Measurements from ENCODE around the gene PAQR7. TPM values are rescaled to one million over a fixed set of nuclear protein-coding genes. Genes with fewer than 3 reads are reported as not detected.

PAQR7 gene
- total RNA-seq, 1 donor, result 9.8 TPM

GRCh38 chr1:25902462-25902861, 27.0 kb upstream of the PAQR7 start:
- Histone ChIP-seq H2AFZ (ENCODE audit: low read length) (no peak overlapping the region), H3K27ac (ENCODE audit: low read depth, low read length) (peak overlapping the region; percentile 2), H4K20me1 (ENCODE audit: insufficient read depth, low read length) (no peaks in the 10 kb centered on the region), H3K27me3 (ENCODE audit: insufficient read depth, low read length) (no peaks in the 10 kb centered on the region), H3K9me3 (ENCODE audit: low read depth, low read length) (no peaks in the 10 kb centered on the region), H3K36me3 (ENCODE audit: insufficient read depth, low read length) (peaks cover 42% of the 10 kb centered on the region), H3K4me2 (ENCODE audit: insufficient read depth, low read length) (no peak overlapping the region), H3K79me2 (ENCODE audit: insufficient read depth, low read length) (peaks cover 59% of the 10 kb centered on the region), H3K4me1 (ENCODE audit: insufficient read depth, low read length) (peaks cover 23% of the 10 kb centered on the region), H3K4me3 (ENCODE audit: insufficient read depth, low read length) (no peak overlapping the region)
- DNase-seq (ENCODE audit: insufficient read length, low spot score, missing footprints), result no peak
- no peak for TF ChIP-seq CTCF (IDR thresholded peaks at IDR 0.05; ENCODE audit: extremely low read depth, low read depth, low read length)

- peaks cover 25% of the 10 kb centered on the region for H3K4me1 ChIP-seq (ENCODE audit: insufficient read depth, low read length)
- no peaks in the 10 kb centered on the region for H4K20me1 ChIP-seq (ENCODE audit: insufficient read depth, low read length)
- no peak for DNase-seq (ENCODE audit: insufficient read length, low spot score, missing footprints)
- H3K27me3 ChIP-seq (ENCODE audit: insufficient read depth, low read length), result no peaks in the 10 kb centered on the region
- no peak for TF ChIP-seq CTCF (IDR thresholded peaks at IDR 0.05; ENCODE audit: extremely low read depth, low read depth, low read length)
- no peaks in the 10 kb centered on the region for H3K9me3 ChIP-seq (ENCODE audit: low read depth, low read length)
- H3K4me3 ChIP-seq (ENCODE audit: insufficient read depth, low read length), result no peak overlapping the region
- peaks cover 42% of the 10 kb centered on the region for H3K36me3 ChIP-seq (ENCODE audit: insufficient read depth, low read length)
- H2AFZ ChIP-seq (ENCODE audit: low read length), result no peak overlapping the region
- H3K4me2 ChIP-seq (ENCODE audit: insufficient read depth, low read length), result no peak overlapping the region
- H3K79me2 ChIP-seq (ENCODE audit: insufficient read depth, low read length), result peaks cover 59% of the 10 kb centered on the region
- no peak overlapping the region for H3K27ac ChIP-seq (ENCODE audit: low read depth, low read length)
These were observed 24.7 kb upstream of the PAQR7 start for GRCh38 chr1:25900219-25900618.

- no peak for DNase-seq (ENCODE audit: insufficient read length, low spot score, missing footprints)
- Histone ChIP-seq H3K4me2 (ENCODE audit: insufficient read depth, low read length) (no peak overlapping the region), H3K27ac (ENCODE audit: low read depth, low read length) (no peak overlapping the region), H3K27me3 (ENCODE audit: insufficient read depth, low read length) (no peaks in the 10 kb centered on the region), H3K4me3 (ENCODE audit: insufficient read depth, low read length) (no peak overlapping the region), H3K4me1 (ENCODE audit: insufficient read depth, low read length) (peaks cover 28% of the 10 kb centered on the region), H4K20me1 (ENCODE audit: insufficient read depth, low read length) (no peaks in the 10 kb centered on the region), H3K36me3 (ENCODE audit: insufficient read depth, low read length) (peaks cover 42% of the 10 kb centered on the region), H2AFZ (ENCODE audit: low read length) (no peak overlapping the region), H3K9me3 (ENCODE audit: low read depth, low read length) (no peaks in the 10 kb centered on the region), H3K79me2 (ENCODE audit: insufficient read depth, low read length) (peaks cover 56% of the 10 kb centered on the region)
- TF ChIP-seq CTCF (IDR thresholded peaks at IDR 0.05; ENCODE audit: extremely low read depth, low read depth, low read length), result no peak
These were observed 24.3 kb upstream of the PAQR7 start for GRCh38 chr1:25899792-25900191.

- no peak for DNase-seq (ENCODE audit: insufficient read length, low spot score, missing footprints)
- Histone ChIP-seq H3K27me3 (ENCODE audit: insufficient read depth, low read length) (no peaks in the 10 kb centered on the region), H2AFZ (ENCODE audit: low read length) (no peak overlapping the region), H3K9me3 (ENCODE audit: low read depth, low read length) (no peaks in the 10 kb centered on the region), H3K4me2 (ENCODE audit: insufficient read depth, low read length) (no peak overlapping the region), H3K27ac (ENCODE audit: low read depth, low read length) (no peak overlapping the region), H3K4me1 (ENCODE audit: insufficient read depth, low read length) (peaks cover 22% of the 10 kb centered on the region), H3K4me3 (ENCODE audit: insufficient read depth, low read length) (no peak overlapping the region), H4K20me1 (ENCODE audit: insufficient read depth, low read length) (no peaks in the 10 kb centered on the region), H3K79me2 (ENCODE audit: insufficient read depth, low read length) (peaks cover 43% of the 10 kb centered on the region), H3K36me3 (ENCODE audit: insufficient read depth, low read length) (peaks cover 41% of the 10 kb centered on the region)
- no peak for TF ChIP-seq CTCF (IDR thresholded peaks at IDR 0.05; ENCODE audit: extremely low read depth, low read depth, low read length)
These were observed 22.9 kb upstream of the PAQR7 start for GRCh38 chr1:25898223-25899015.
